Liver (tissue), 3 donors: ENCODE measurements around the gene NPIPB4.
"Not testable (repeated sequence)": the region's sequence is repeated elsewhere in the genome, so short reads cannot be mapped to it uniquely, and the experiment has no call there.

Source experiments
- EGR1 ChIP-seq, 2 donors: IDR thresholded peaks; 2 replicates each; pipeline ENCODE4 v1.6.1; 2016 to 2018; ENCODE audit warnings: antibody characterized with exemption in 2 of 2, low read depth in 2 of 2
- FOXA2 ChIP-seq: IDR thresholded peaks from 2 replicates; pipeline ENCODE4 v1.6.1; 2016; ENCODE audit warnings: antibody characterized with exemption
- NR2F2 ChIP-seq: IDR thresholded peaks from 2 replicates; pipeline ENCODE4 v1.6.1; 2016; ENCODE audit warnings: antibody characterized with exemption
- RAD21 ChIP-seq, 2 donors: IDR thresholded peaks; 2 replicates each; pipeline ENCODE4 v1.6.1; 2016; ENCODE audit warnings: antibody characterized with exemption in 2 of 2, mild to moderate bottlenecking in 2 of 2
- REST ChIP-seq: IDR thresholded peaks from 2 replicates; pipeline ENCODE4 v1.6.1; 2016; ENCODE audit warnings: antibody characterized with exemption, mild to moderate bottlenecking
- SP1 ChIP-seq: IDR thresholded peaks from 2 replicates; pipeline ENCODE4 v1.6.1; 2018; ENCODE audit warnings: antibody characterized with exemption, mild to moderate bottlenecking
- YY1 ChIP-seq: IDR thresholded peaks from 2 replicates; pipeline ENCODE4 v1.6.1; 2016; ENCODE audit warnings: antibody characterized with exemption, mild to moderate bottlenecking
- TF ChIP-seq, protein P1 (sequence below): fragments of 150-350 bp; IDR thresholded peaks from 2 replicates; pipeline ENCODE4 v1.5.1; 2017; ENCODE audit warnings: improper control_type of control experiment, low read depth, low read length; ENCODE audit not compliant: missing input control
- donor health status: healthy.
- donor health status: healthy.

DNA sequence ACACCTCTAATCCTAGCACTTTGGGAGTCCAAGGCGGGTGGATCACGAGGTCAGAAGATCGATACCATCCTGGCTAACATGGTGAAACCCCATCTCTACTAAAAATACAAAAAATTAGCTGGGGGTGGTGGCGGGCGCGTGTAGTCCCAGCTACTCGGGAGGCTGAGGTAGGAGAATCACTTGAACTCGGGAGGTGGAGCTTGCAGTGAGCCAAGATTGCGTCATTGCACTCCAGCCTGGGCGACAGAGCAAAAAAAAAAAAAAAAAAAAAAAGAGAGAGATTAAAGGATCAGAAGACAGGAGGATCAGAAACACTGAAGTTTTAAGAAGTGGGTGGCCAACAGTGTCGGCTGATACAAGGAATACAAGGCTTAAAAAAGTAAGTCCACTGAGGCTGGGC is 41.9 kb downstream of the NPIPB4 start:
- not testable (repeated sequence) for TF ChIP-seq EGR1 (IDR thresholded peaks at IDR 0.05; ENCODE audit: low read depth in 2 of 2); REST; NR2F2; YY1; FOXA2; RAD21 (IDR thresholded peaks at IDR 0.05); SP1
- TF ChIP-seq, protein P1, sequence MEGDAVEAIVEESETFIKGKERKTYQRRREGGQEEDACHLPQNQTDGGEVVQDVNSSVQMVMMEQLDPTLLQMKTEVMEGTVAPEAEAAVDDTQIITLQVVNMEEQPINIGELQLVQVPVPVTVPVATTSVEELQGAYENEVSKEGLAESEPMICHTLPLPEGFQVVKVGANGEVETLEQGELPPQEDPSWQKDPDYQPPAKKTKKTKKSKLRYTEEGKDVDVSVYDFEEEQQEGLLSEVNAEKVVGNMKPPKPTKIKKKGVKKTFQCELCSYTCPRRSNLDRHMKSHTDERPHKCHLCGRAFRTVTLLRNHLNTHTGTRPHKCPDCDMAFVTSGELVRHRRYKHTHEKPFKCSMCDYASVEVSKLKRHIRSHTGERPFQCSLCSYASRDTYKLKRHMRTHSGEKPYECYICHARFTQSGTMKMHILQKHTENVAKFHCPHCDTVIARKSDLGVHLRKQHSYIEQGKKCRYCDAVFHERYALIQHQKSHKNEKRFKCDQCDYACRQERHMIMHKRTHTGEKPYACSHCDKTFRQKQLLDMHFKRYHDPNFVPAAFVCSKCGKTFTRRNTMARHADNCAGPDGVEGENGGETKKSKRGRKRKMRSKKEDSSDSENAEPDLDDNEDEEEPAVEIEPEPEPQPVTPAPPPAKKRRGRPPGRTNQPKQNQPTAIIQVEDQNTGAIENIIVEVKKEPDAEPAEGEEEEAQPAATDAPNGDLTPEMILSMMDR, result not testable (repeated sequence)
